ENCODE results near the gene FCN3. TPM values are rescaled to one million over a fixed set of nuclear protein-coding genes. Genes with fewer than 3 reads are reported as not detected.
A peak's percentile ranks its signal among the peaks of the same experiment; 100 is the strongest.

The FCN3 gene
- total and polyA plus RNA-seq, 2 donors (not counting 3 experiments of a cell fraction or from before 2014, with no cell fraction given) = 0.15 TPM; not detected in 1

DNA sequence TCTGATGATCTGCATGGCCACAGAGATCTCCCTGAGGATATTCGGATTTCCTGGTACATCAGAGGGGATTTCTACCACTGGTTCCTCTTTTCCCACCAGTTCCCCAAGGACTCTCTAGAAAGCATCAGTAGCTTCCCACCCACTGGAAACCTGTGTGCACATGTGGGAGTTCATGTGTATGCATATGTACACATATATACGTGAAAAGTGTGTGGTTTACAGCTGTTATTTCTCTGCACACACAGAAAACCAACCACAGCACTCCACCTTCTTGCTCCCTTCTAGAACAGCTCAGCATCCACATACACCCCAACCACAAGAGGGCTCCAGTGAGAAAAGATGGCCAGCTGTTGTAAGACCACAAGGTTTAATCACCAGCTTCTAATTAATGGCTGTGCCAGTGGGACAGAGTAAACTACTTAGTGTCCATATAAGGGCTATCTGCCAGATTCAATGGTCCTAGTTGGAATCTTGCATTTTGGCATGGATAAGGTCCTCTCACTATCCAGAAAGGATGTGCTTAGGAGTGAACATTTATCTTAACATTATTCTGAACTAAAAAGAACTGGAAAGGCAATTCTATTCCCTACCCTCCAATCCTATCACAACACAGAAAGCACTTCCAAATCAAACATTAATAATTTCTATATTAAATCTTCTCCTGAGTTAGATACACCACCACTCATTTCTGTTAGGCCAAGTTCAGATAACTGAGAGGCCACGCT, 41.9 kb upstream of the FCN3 start:
- H3K27ac ChIP-seq (ENCODE audit: insufficient read depth, low read depth, low read length) = no peak overlapping the region
- H4K20me1 ChIP-seq (replicated peaks; ENCODE audit: control insufficient read depth, extremely low read depth, insufficient read depth, low read length) = no peaks in the 10 kb centered on the region
- no peaks in the 10 kb centered on the region for H3K9me3 ChIP-seq (replicated peaks; ENCODE audit: control insufficient read depth, insufficient read depth, low read length)
- dilution Hi-C loops (cut with MboI; ENCODE audit: extremely low pct_ligation_motif_present, low sequenced_read_pairs) (loop anchor here (25.0 kb wide), 1 partner anchor 171 kb away; no protein-coding TSS in a partner anchor), intact Hi-C loops (cut with micrococcal nuclease) (loop anchor here (1.0 to 5.0 kb wide), 3 partner anchors 74 to 190 kb away; partner anchors contain the start of gene WASF2)
- FAIRE-seq = peak; percentile 74
- BruUV-seq (replicated peaks) = no TSS peak
- no peaks in the 10 kb centered on the region for H3K27me3 ChIP-seq (ENCODE audit: control insufficient read depth in 2 of 2, insufficient read depth in 2 of 2, low read length in 2 of 2)
- H2AFZ ChIP-seq (ENCODE audit: low read depth, low read length) = no peak overlapping the region
- no peaks in the 10 kb centered on the region for H3K9me1 ChIP-seq (replicated peaks; ENCODE audit: control insufficient read depth, extremely low read depth, insufficient read depth, low read length)
- ChIA-PET CTCF (interaction anchor here (0.7 to 8.0 kb wide), 51 partner anchors 8 to 253 kb away, joined by 3 to 74 read pairs (median 5); partner anchors contain the start of genes AHDC1 and WASF2), POLR2A (interaction anchor here (1.0 kb wide), 1 partner anchor 12 kb away, joined by 4 read pairs; no protein-coding TSS in a partner anchor)
- peaks cover 5% of the 10 kb centered on the region for H3K4me1 ChIP-seq (ENCODE audit: control insufficient read depth, extremely low read depth, insufficient read depth, low read length)
- peaks cover 40 to 48% of the 10 kb centered on the region in 2 experiments for H3K36me3 ChIP-seq (ENCODE audit: control insufficient read depth in 2 of 2, extremely low read depth in 1 of 2, insufficient read depth in 2 of 2, low read length in 2 of 2)
- H3K4me2 ChIP-seq (ENCODE audit: insufficient read depth, low read length) = no peak overlapping the region
- peak; percentile 80 for DNase-seq (ENCODE audit: low read depth, low spot score)
- no peak overlapping the region for H3K4me3 ChIP-seq (replicated peaks in 1 of 3; ENCODE audit: insufficient read depth in 1 of 3, low read depth in 1 of 3, low read length in 3 of 3)
- H3K79me2 ChIP-seq (ENCODE audit: control insufficient read depth, insufficient read depth, low read length) = peaks cover 13% of the 10 kb centered on the region
- TF ChIP-seq POLR2A (IDR thresholded peaks at IDR 0.05; ENCODE audit: low read depth, low read length) (no peak), JUN (IDR thresholded peaks at IDR 0.05; ENCODE audit: borderline replicate concordance, insufficient read depth, insufficient read length, low read depth) (no peak)
- TF ChIP-seq, protein P1, sequence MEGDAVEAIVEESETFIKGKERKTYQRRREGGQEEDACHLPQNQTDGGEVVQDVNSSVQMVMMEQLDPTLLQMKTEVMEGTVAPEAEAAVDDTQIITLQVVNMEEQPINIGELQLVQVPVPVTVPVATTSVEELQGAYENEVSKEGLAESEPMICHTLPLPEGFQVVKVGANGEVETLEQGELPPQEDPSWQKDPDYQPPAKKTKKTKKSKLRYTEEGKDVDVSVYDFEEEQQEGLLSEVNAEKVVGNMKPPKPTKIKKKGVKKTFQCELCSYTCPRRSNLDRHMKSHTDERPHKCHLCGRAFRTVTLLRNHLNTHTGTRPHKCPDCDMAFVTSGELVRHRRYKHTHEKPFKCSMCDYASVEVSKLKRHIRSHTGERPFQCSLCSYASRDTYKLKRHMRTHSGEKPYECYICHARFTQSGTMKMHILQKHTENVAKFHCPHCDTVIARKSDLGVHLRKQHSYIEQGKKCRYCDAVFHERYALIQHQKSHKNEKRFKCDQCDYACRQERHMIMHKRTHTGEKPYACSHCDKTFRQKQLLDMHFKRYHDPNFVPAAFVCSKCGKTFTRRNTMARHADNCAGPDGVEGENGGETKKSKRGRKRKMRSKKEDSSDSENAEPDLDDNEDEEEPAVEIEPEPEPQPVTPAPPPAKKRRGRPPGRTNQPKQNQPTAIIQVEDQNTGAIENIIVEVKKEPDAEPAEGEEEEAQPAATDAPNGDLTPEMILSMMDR (IDR thresholded peaks at IDR 0.05; ENCODE audit: extremely low read depth in 1 of 2, insufficient read depth in 1 of 2, low read depth in 1 of 2, low read length in 2 of 2) = peak; percentile 75 to 76
- H3K9ac ChIP-seq (replicated peaks; ENCODE audit: extremely low read depth, insufficient read depth, low read length) = no peak overlapping the region

DNA sequence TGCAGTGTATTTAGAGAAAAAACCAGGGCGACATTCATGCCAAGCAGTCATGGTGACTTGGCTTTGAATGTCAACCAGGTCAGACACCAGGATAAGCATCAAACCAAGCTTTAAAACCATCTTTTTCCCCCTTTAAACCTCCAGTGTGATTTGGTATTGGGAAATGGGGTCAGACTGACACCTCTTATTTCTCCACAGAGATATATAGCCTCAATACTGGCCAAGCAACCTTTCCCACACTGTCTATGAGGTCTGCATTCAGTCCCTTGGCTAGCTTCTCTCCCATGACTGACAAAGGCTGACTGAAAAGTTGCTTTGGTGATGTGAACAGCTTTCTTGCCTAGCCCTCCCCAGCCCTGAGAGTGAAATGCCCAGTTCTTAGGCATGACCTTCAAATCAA, 39.5 kb upstream of the FCN3 start:
- Histone ChIP-seq H4K20me1 (replicated peaks; ENCODE audit: control insufficient read depth, extremely low read depth, insufficient read depth, low read length) (no peaks in the 10 kb centered on the region), H3K9me1 (replicated peaks; ENCODE audit: control insufficient read depth, extremely low read depth, insufficient read depth, low read length) (no peaks in the 10 kb centered on the region), H3K4me1 (ENCODE audit: control insufficient read depth, extremely low read depth, insufficient read depth, low read length) (peaks cover 5% of the 10 kb centered on the region), H3K9me3 (replicated peaks; ENCODE audit: control insufficient read depth, insufficient read depth, low read length) (no peaks in the 10 kb centered on the region), H3K79me2 (ENCODE audit: control insufficient read depth, insufficient read depth, low read length) (no peaks in the 10 kb centered on the region), H3K27me3 (ENCODE audit: control insufficient read depth in 2 of 2, insufficient read depth in 2 of 2, low read length in 2 of 2) (no peaks in the 10 kb centered on the region), H3K4me3 (replicated peaks in 1 of 3; ENCODE audit: insufficient read depth in 1 of 3, low read depth in 1 of 3, low read length in 3 of 3) (no peak overlapping the region), H3K27ac (ENCODE audit: insufficient read depth, low read depth, low read length) (no peak overlapping the region), H3K9ac (replicated peaks; ENCODE audit: extremely low read depth, insufficient read depth, low read length) (no peak overlapping the region), H3K36me3 (ENCODE audit: control insufficient read depth in 2 of 2, extremely low read depth in 1 of 2, insufficient read depth in 2 of 2, low read length in 2 of 2) (peaks cover 60 to 61% of the 10 kb centered on the region in 2 experiments), H3K4me2 (ENCODE audit: insufficient read depth, low read length) (no peak overlapping the region), H2AFZ (ENCODE audit: low read depth, low read length) (no peak overlapping the region)
- ChIA-PET CTCF (interaction anchor here (0.9 to 8.0 kb wide), 5 partner anchors 15 to 193 kb away, joined by 3 to 70 read pairs (median 4); partner anchors contain the start of gene AHDC1), POLR2A (no interaction called here)
- TF ChIP-seq, protein P1 (IDR thresholded peaks at IDR 0.05; ENCODE audit: extremely low read depth in 1 of 2, insufficient read depth in 1 of 2, low read depth in 1 of 2, low read length in 2 of 2) = no peak
- TF ChIP-seq EZH2 (IDR thresholded peaks at IDR 0.05; ENCODE audit: borderline replicate concordance, low read depth, low read length, severe bottlenecking) (no peak), POLR2A (IDR thresholded peaks at IDR 0.05; ENCODE audit: low read depth, low read length) (no peak), GATA2 (IDR thresholded peaks at IDR 0.05; ENCODE audit: insufficient read depth, insufficient read length, low read depth, low read length) (no peak), JUN (IDR thresholded peaks at IDR 0.05; ENCODE audit: borderline replicate concordance, insufficient read depth, insufficient read length, low read depth) (no peak), FOS (IDR thresholded peaks at IDR 0.05; ENCODE audit: borderline replicate concordance, insufficient read depth, low read length) (no peak), MYC (IDR thresholded peaks at IDR 0.05; ENCODE audit: low read depth, low read length) (no peak), POLR2AphosphoS5 (IDR thresholded peaks at IDR 0.05; ENCODE audit: insufficient read depth, low read depth, low read length) (no peak)
- TF ChIP-seq, protein P2, sequence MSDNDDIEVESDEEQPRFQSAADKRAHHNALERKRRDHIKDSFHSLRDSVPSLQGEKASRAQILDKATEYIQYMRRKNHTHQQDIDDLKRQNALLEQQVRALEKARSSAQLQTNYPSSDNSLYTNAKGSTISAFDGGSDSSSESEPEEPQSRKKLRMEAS (IDR thresholded peaks at IDR 0.05; ENCODE audit: insufficient read depth, insufficient read length) = no peak
- dilution Hi-C loops (cut with MboI; ENCODE audit: extremely low pct_ligation_motif_present, low sequenced_read_pairs) (loop anchor here (25.0 kb wide), 1 partner anchor 173 kb away; no protein-coding TSS in a partner anchor), intact Hi-C loops (cut with micrococcal nuclease) (no loop called here)
- no peak for FAIRE-seq
- no TSS peak for BruUV-seq (replicated peaks)
- DNase-seq (ENCODE audit: low read depth, low spot score) = no peak
